HepG2 (cell line): Measurements from ENCODE around the gene PANK3. TPM values are rescaled to one million over a fixed set of nuclear protein-coding genes. Genes with fewer than 3 reads are reported as not detected.

ENCODE experiments used
- EHMT2 ChIP-seq: fragments of 200-600 bp; sonication (generic); IDR thresholded peaks from 2 replicates; pipeline ENCODE4 v1.7.0; 2017; ENCODE audit warnings: antibody characterized with exemption, low read depth, low read length, borderline replicate concordance
- ISX ChIP-seq: sonication (generic); formaldehyde crosslinking; conservative IDR thresholded peaks from 2 replicates; pipeline ENCODE4 v1.5.0; 2020; ENCODE audit warnings: missing genetic modification reagents
- MEIS2 ChIP-seq: sonication (generic); formaldehyde crosslinking; IDR thresholded peaks from 2 replicates; pipeline ENCODE4 v1.9.0; 2021; ENCODE audit warnings: mild to moderate bottlenecking, missing genetic modification reagents
- NCOA2 ChIP-seq: sonication (generic); formaldehyde crosslinking; IDR thresholded peaks from 2 replicates; pipeline ENCODE4 v1.8.0; 2022; ENCODE audit warnings: inconsistent platforms
- NFYB ChIP-seq: sonication (generic); formaldehyde crosslinking; IDR thresholded peaks from 2 replicates; pipeline ENCODE4 v1.4.0; 2020; ENCODE audit warnings: missing genetic modification reagents
- POGZ ChIP-seq: sonication (generic); formaldehyde crosslinking; IDR thresholded peaks from 2 replicates; pipeline ENCODE4 v1.4.0; 2020; ENCODE audit warnings: mild to moderate bottlenecking, missing genetic modification reagents
- REXO4 ChIP-seq: sonication (generic); formaldehyde crosslinking; IDR thresholded peaks from 2 replicates; pipeline ENCODE4 v1.8.0; 2022; ENCODE audit warnings: missing genetic modification reagents, mild to moderate bottlenecking, borderline replicate concordance
- SP5 ChIP-seq: IDR thresholded peaks from 2 replicates; pipeline ENCODE4 v1.6.1; 2016; ENCODE audit warnings: low read depth, borderline replicate concordance
- SUZ12 ChIP-seq: fragments of 150-350 bp; IDR thresholded peaks from 2 replicates; pipeline ENCODE4 v1.6.1; 2014; ENCODE audit warnings: low read depth, low read length
- ZNF253 ChIP-seq: sonication (generic); formaldehyde crosslinking; IDR thresholded peaks from 2 replicates; pipeline ENCODE4 v1.8.0; 2022; ENCODE audit warnings: mild to moderate bottlenecking, missing genetic modification reagents, borderline replicate concordance
- ZNF441 ChIP-seq: sonication (generic); formaldehyde crosslinking; IDR thresholded peaks from 2 replicates; pipeline ENCODE4 v1.7.0; 2021; ENCODE audit warnings: missing genetic modification reagents, borderline replicate concordance
- polyA plus RNA-seq, 8 experiments: library from polyadenylated mRNA; depleted of rRNA in 3 of 8; stranded (reverse) in 7 of 8; unstranded in 1 of 8; fragments of >200 nt; fragmentation: Illumina TruSeq in 4 of 8; extraction: Trizol in 4 of 8; gene quantifications; 2 replicates each; pipeline versions ENCODE4 v1.2.1 to v1.2.3, GENCODE V29; 2011 to 2016; ENCODE audit warnings: low read depth in 4 of 8, missing spikeins in 1 of 8, mixed read lengths in 1 of 8; ENCODE audit not compliant: insufficient read depth in 1 of 8
- total RNA-seq, 5 experiments: library from RNA; depleted of rRNA; stranded (reverse); fragments of >200 nt; fragmentation: Illumina TruSeq; extraction: Trizol; gene quantifications; 2 replicates each; pipeline ENCODE4 v1.2.3, GENCODE V29; 2016; ENCODE audit warnings: low read depth in 1 of 5
- TF ChIP-seq, protein P1 (sequence below): sonication (generic); formaldehyde crosslinking; conservative IDR thresholded peaks from 2 replicates; pipeline ENCODE4 v1.4.0; 2020; ENCODE audit warnings: mild to moderate bottlenecking, missing genetic modification reagents, moderate library complexity
- TF ChIP-seq, protein P2 (sequence below): sonication (generic); formaldehyde crosslinking; IDR thresholded peaks from 2 replicates; pipeline ENCODE4 v1.5.1; 2020; ENCODE audit warnings: missing genetic modification reagents, mild to moderate bottlenecking, borderline replicate concordance
- TF ChIP-seq, protein P3 (sequence below): sonication (generic); formaldehyde crosslinking; IDR thresholded peaks from 2 replicates; pipeline ENCODE4 v1.4.0; 2020; ENCODE audit warnings: missing genetic modification reagents, borderline replicate concordance
- TF ChIP-seq, protein P4 (sequence below), 2 experiments: IDR thresholded peaks; 2 replicates each; pipeline ENCODE4 v1.6.1; 2011 to 2012; ENCODE audit warnings: low read length in 2 of 2, borderline replicate concordance in 1 of 2, low read depth in 1 of 2, mild to moderate bottlenecking in 1 of 2, moderate library complexity in 1 of 2
- TF ChIP-seq, protein P5 (sequence below): sonication (generic); formaldehyde crosslinking; IDR thresholded peaks from 2 replicates; pipeline ENCODE4 v1.5.0; 2020; ENCODE audit warnings: mild to moderate bottlenecking, missing genetic modification reagents, borderline replicate concordance

PANK3 gene
- total and polyA plus RNA-seq, 2 of the 13 experiments (the other 11 are each of a cell fraction or from before 2014, with no cell fraction given), result 26.9 to 69.5 TPM

DNA sequence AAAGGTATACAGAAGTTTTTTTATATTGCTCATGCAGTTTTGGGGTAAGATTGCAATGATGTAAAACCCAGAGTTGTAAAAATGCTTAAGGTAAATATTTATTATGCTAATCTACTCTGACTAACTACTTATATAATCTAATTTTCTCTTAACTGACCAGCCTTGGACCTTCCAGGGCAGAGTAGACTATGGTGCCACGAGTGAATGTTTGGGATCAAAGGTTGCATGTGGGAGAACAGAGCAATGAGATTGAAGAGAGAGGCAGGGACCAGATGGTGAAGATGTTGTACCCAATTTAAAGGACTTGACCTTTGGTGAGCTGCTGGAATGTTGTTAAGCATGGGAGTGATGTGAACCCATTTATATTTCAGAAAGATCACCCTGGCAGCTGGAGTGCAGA lies 34.8 kb upstream of the PANK3 start (continued):
- TF ChIP-seq, protein P1, sequence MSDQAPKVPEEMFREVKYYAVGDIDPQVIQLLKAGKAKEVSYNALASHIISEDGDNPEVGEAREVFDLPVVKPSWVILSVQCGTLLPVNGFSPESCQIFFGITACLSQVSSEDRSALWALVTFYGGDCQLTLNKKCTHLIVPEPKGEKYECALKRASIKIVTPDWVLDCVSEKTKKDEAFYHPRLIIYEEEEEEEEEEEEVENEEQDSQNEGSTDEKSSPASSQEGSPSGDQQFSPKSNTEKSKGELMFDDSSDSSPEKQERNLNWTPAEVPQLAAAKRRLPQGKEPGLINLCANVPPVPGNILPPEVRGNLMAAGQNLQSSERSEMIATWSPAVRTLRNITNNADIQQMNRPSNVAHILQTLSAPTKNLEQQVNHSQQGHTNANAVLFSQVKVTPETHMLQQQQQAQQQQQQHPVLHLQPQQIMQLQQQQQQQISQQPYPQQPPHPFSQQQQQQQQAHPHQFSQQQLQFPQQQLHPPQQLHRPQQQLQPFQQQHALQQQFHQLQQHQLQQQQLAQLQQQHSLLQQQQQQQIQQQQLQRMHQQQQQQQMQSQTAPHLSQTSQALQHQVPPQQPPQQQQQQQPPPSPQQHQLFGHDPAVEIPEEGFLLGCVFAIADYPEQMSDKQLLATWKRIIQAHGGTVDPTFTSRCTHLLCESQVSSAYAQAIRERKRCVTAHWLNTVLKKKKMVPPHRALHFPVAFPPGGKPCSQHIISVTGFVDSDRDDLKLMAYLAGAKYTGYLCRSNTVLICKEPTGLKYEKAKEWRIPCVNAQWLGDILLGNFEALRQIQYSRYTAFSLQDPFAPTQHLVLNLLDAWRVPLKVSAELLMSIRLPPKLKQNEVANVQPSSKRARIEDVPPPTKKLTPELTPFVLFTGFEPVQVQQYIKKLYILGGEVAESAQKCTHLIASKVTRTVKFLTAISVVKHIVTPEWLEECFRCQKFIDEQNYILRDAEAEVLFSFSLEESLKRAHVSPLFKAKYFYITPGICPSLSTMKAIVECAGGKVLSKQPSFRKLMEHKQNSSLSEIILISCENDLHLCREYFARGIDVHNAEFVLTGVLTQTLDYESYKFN (CRISPR knock-in tag), result peak; percentile 76
- TF ChIP-seq ISX (CRISPR knock-in tag), result no peak
- TF ChIP-seq NCOA2, result no peak
- TF ChIP-seq MEIS2 (CRISPR knock-in tag), result no peak
- TF ChIP-seq, protein P2, sequence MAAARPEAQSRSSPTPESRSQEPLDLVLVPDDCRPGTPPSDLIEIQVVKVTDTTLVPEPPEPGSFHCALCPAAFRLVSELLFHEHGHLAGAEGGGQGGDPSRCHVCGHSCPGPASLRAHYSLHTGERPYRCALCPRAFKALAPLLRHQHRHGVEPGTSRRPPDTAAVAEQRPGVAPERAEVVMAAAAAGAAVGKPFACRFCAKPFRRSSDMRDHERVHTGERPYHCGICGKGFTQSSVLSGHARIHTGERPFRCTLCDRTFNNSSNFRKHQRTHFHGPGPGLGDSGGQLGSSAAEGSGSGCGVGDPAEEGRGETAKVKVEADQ, result no peak
- TF ChIP-seq ZNF441, result no peak
- no peak for TF ChIP-seq ZNF253 (CRISPR knock-in tag)
- TF ChIP-seq POGZ (CRISPR knock-in tag), result no peak
- no peak for TF ChIP-seq REXO4
- TF ChIP-seq SUZ12, result no peak
- TF ChIP-seq EHMT2, result 0 out of 2 replicates have a peak, but pooled peaks have one; percentile 44
- TF ChIP-seq, protein P3, sequence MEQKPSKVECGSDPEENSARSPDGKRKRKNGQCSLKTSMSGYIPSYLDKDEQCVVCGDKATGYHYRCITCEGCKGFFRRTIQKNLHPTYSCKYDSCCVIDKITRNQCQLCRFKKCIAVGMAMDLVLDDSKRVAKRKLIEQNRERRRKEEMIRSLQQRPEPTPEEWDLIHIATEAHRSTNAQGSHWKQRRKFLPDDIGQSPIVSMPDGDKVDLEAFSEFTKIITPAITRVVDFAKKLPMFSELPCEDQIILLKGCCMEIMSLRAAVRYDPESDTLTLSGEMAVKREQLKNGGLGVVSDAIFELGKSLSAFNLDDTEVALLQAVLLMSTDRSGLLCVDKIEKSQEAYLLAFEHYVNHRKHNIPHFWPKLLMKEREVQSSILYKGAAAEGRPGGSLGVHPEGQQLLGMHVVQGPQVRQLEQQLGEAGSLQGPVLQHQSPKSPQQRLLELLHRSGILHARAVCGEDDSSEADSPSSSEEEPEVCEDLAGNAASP (CRISPR knock-in tag), result no peak
- no peak for TF ChIP-seq SP5 (CRISPR knock-in tag)
- TF ChIP-seq, protein P4, sequence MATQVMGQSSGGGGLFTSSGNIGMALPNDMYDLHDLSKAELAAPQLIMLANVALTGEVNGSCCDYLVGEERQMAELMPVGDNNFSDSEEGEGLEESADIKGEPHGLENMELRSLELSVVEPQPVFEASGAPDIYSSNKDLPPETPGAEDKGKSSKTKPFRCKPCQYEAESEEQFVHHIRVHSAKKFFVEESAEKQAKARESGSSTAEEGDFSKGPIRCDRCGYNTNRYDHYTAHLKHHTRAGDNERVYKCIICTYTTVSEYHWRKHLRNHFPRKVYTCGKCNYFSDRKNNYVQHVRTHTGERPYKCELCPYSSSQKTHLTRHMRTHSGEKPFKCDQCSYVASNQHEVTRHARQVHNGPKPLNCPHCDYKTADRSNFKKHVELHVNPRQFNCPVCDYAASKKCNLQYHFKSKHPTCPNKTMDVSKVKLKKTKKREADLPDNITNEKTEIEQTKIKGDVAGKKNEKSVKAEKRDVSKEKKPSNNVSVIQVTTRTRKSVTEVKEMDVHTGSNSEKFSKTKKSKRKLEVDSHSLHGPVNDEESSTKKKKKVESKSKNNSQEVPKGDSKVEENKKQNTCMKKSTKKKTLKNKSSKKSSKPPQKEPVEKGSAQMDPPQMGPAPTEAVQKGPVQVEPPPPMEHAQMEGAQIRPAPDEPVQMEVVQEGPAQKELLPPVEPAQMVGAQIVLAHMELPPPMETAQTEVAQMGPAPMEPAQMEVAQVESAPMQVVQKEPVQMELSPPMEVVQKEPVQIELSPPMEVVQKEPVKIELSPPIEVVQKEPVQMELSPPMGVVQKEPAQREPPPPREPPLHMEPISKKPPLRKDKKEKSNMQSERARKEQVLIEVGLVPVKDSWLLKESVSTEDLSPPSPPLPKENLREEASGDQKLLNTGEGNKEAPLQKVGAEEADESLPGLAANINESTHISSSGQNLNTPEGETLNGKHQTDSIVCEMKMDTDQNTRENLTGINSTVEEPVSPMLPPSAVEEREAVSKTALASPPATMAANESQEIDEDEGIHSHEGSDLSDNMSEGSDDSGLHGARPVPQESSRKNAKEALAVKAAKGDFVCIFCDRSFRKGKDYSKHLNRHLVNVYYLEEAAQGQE (IDR thresholded peaks at IDR 0.05; ENCODE audit: borderline replicate concordance in 1 of 2, low read depth in 1 of 2, low read length in 2 of 2), result no peak
- TF ChIP-seq, protein P5, sequence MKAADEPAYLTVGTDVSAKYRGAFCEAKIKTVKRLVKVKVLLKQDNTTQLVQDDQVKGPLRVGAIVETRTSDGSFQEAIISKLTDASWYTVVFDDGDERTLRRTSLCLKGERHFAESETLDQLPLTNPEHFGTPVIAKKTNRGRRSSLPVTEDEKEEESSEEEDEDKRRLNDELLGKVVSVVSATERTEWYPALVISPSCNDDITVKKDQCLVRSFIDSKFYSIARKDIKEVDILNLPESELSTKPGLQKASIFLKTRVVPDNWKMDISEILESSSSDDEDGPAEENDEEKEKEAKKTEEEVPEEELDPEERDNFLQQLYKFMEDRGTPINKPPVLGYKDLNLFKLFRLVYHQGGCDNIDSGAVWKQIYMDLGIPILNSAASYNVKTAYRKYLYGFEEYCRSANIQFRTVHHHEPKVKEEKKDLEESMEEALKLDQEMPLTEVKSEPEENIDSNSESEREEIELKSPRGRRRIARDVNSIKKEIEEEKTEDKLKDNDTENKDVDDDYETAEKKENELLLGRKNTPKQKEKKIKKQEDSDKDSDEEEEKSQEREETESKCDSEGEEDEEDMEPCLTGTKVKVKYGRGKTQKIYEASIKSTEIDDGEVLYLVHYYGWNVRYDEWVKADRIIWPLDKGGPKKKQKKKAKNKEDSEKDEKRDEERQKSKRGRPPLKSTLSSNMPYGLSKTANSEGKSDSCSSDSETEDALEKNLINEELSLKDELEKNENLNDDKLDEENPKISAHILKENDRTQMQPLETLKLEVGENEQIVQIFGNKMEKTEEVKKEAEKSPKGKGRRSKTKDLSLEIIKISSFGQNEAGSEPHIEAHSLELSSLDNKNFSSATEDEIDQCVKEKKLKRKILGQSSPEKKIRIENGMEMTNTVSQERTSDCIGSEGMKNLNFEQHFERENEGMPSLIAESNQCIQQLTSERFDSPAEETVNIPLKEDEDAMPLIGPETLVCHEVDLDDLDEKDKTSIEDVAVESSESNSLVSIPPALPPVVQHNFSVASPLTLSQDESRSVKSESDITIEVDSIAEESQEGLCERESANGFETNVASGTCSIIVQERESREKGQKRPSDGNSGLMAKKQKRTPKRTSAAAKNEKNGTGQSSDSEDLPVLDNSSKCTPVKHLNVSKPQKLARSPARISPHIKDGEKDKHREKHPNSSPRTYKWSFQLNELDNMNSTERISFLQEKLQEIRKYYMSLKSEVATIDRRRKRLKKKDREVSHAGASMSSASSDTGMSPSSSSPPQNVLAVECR, result no peak
- TF ChIP-seq NFYB, result no peak
